ENCODE measurements around the gene FER1L5. TPM values are rescaled to one million over a fixed set of nuclear protein-coding genes. Genes with fewer than 3 reads are reported as not detected.

The FER1L5 gene
- total RNA-seq, 4 donors from 2014 or later: not detected

DNA sequence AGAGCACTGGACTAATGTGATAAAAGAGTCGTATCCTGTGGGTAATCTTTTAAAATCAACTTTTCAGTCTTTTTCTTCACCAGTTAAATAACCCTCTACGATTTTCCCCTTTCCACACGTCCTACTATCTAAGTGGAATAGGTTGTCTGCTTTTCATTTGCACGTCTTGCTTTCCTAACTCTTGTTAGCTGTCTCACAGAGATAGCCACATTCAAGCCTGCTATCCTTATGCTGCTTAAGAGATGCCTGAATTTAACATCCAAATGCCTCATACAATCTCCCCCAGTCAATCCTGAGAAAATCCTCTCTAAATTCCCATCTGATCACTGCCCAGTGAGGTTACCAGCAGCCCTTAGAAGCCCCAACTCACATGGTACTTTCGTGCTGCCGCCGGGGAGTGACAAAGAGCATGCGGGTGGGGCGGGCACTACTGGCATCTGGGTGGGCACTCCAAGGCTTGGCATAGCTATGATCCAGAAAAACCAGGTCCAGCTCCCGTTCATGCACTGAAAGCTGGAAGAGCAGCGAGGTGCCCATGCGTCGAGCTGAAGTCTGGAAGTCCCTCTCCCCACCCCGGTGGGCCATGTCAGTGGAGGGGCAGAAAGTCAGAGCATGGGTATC, 5.9 kb upstream of the FER1L5 start:
- Histone ChIP-seq H3K4me1 (peaks cover 37% of the 10 kb centered on the region), H3K27me3 (no peaks in the 10 kb centered on the region), H3K4me3 (peak overlapping the region; percentile 85), H3K36me3 (peaks cover 16% of the 10 kb centered on the region), H3K9me3 (no peaks in the 10 kb centered on the region), H3K27ac (no peak overlapping the region)
- DNase-seq (ENCODE audit: low spot score in 2 of 2): no peak
- TF ChIP-seq POLR2A (IDR thresholded peaks at IDR 0.05) (no peak), EP300 (IDR thresholded peaks at IDR 0.05) (no peak), POLR2AphosphoS5 (IDR thresholded peaks at IDR 0.05) (no peak)
- TF ChIP-seq, protein P1, sequence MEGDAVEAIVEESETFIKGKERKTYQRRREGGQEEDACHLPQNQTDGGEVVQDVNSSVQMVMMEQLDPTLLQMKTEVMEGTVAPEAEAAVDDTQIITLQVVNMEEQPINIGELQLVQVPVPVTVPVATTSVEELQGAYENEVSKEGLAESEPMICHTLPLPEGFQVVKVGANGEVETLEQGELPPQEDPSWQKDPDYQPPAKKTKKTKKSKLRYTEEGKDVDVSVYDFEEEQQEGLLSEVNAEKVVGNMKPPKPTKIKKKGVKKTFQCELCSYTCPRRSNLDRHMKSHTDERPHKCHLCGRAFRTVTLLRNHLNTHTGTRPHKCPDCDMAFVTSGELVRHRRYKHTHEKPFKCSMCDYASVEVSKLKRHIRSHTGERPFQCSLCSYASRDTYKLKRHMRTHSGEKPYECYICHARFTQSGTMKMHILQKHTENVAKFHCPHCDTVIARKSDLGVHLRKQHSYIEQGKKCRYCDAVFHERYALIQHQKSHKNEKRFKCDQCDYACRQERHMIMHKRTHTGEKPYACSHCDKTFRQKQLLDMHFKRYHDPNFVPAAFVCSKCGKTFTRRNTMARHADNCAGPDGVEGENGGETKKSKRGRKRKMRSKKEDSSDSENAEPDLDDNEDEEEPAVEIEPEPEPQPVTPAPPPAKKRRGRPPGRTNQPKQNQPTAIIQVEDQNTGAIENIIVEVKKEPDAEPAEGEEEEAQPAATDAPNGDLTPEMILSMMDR (IDR thresholded peaks at IDR 0.05): no peak
- 39% methylated on average over 12 of the region's 14 CpGs for WGBS

DNA sequence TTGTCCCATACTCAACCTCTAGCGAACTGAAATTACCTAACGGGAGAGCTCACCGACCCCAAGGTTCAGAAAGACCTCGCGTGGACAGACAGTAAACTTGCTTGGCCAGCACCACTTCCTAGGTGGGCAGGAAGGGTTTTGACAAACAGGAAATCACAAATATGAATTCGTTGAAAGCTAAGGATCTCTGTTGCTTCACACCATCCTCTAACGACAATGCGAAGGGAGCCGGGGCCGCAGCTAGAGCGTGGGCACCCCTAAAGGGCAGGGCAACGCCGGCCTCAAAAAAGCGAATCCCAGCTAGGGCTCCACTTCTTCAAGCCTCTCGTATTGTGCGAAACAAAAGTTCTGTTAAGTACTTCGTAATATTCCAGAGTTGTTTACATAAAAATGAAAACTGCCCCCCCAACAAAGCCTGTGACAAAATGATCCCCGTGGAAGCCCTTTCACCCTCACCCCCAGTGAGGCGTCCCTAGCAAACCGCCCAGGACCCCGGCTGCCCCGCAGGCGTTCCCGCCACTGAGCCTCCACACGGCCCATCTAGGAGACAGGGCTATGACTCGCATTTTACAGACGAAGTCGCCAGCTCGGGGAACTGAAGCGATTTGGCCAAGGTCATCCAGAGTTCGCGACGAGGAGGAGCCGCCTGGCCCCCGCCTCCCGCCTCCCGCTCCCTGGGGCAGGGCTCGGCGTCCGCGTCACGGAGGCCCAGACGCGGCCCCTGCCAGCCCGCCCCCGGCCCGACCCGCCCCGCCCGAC, 5.0 kb upstream of the FER1L5 start:
- peak overlapping the region; percentile 85 for H3K4me3 ChIP-seq
- peaks cover 30% of the 10 kb centered on the region for H3K4me1 ChIP-seq
- H3K9me3 ChIP-seq: no peaks in the 10 kb centered on the region
- H3K36me3 ChIP-seq: peaks cover 11% of the 10 kb centered on the region
- peak overlapping the region; percentile 98 for H3K27ac ChIP-seq
- TF ChIP-seq, protein P1 (IDR thresholded peaks at IDR 0.05): no peak
- no peak for TF ChIP-seq POLR2AphosphoS5 (IDR thresholded peaks at IDR 0.05)
- TF ChIP-seq EP300 (IDR thresholded peaks at IDR 0.05): no peak
- TF ChIP-seq POLR2A (IDR thresholded peaks at IDR 0.05): no peak
- no peaks in the 10 kb centered on the region for H3K27me3 ChIP-seq
- under 1% methylated on average over 17 of the region's 50 CpGs for WGBS
- peak; percentile 91 to 92 for DNase-seq (ENCODE audit: low spot score in 2 of 2)

DNA sequence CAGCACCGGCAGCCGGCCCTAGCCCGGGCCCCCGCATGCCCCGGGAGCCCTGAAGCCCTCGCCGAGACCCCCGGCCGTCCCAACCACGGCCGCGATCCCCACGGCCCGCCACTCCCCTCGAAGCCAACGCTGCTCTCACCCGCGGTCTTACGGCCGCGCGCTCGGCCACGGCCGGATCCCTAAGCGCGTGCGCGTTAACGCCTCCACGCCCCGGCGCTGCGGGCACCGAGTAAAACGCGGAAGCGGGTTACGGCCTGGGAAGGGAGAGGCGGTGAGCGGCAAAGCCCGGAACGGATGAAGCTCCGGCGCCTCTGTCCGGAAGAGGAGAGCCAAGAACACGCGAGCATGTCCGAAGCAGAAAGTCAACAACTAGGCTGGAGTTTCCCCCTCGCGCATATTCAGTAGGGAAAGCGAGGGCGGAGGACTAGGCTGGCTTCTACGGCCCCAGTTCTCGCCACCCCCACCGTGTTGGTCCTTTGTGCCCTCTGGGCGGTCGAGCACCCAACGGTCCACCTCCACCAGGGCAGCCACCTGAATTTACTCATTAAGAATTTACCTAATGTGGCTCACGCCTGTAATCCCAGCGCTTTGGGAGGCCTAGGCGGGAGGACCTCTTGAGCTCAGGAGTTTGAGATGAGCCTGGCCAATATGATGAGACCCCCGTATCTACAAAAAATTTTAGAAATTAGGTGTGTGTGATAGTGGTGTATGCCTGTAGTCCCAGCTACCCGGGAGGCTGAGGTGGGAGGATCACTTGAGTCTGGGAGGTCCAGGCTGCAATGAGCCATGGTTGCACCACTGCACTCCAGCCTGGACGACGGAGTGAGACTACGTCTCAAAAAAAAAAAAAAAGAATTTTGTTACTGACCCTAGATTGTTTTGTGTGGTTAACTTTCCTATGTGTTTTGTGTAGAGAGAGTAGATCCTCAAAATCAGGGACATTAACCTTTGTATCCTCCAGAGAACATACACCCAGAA, 4.1 kb upstream of the FER1L5 start, which contains the start of gene KANSL3:
KANSL3 (minus strand) TSS at position 169 of the 978 bp plus-strand sequence. CDS start 1,177 bp downstream, outside the sequence.
- TF ChIP-seq POLR2A (IDR thresholded peaks at IDR 0.05): peak; percentile 89 to 93
- no peak for TF ChIP-seq EP300 (IDR thresholded peaks at IDR 0.05)
- peak; percentile 90 to 94 (median 93) for TF ChIP-seq POLR2AphosphoS5 (IDR thresholded peaks at IDR 0.05)
- TF ChIP-seq, protein P1 (IDR thresholded peaks at IDR 0.05): no peak
- DNase-seq (ENCODE audit: low spot score in 2 of 2): peak; percentile 93 to 97
- Histone ChIP-seq H3K36me3 (peaks cover 8% of the 10 kb centered on the region), H3K27ac (peak within 1 kb of the TSS; percentile 98), H3K9me3 (no peaks in the 10 kb centered on the region), H3K27me3 (no peaks in the 10 kb centered on the region), H3K4me3 (peak within 1 kb of the TSS; percentile 85), H3K4me1 (peaks cover 29% of the 10 kb centered on the region)
- 41% methylated on average over 11 of the region's 67 CpGs for WGBS

DNA sequence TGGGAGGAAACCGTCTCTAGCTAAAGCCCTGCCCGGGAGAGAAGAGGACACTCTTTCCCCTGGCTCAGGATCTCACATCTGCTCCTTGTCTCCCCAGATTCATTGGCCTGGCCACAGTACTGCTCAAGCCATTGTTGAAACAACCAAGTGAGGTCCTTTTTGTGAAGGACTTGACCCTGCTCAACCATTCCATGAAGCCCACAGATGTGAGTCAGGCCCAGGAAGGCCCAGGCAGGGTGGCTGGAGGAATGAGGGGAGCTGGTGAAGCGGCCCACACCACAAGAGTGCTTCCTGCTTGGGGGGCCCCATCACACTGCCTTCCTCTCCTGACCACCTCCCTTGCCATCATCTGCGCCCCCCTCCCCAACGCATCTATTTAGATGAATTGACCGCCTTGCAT, 5.1 kb downstream of the FER1L5 start:
- Histone ChIP-seq H3K27ac (no peak overlapping the region), H3K4me1 (no peaks in the 10 kb centered on the region), H3K4me3 (no peak overlapping the region), H3K27me3 (no peaks in the 10 kb centered on the region), H3K36me3 (no peaks in the 10 kb centered on the region), H3K9me3 (no peaks in the 10 kb centered on the region)
- 89% methylated on average over 5 of the region's 6 CpGs for WGBS
- no peak for DNase-seq (ENCODE audit: low spot score in 2 of 2)
- no peak for TF ChIP-seq EP300 (IDR thresholded peaks at IDR 0.05)
- TF ChIP-seq POLR2AphosphoS5 (IDR thresholded peaks at IDR 0.05): no peak
- no peak for TF ChIP-seq POLR2A (IDR thresholded peaks at IDR 0.05)
- TF ChIP-seq, protein P1 (IDR thresholded peaks at IDR 0.05): no peak
